GM23338 (cell line): Measurements from ENCODE around the gene ACTR1A.
A peak's percentile ranks its signal among the peaks of the same experiment; 100 is the strongest.

ENCODE experiments used
- CTCF ChIP-seq, 2 experiments: fragments of 200-600 bp in 1 of 2; sonication (generic) in 1 of 2; conservative IDR thresholded peaks; 2 replicates each; pipeline versions ENCODE4 v1.5.1 to v1.6.1; 2016 to 2017; ENCODE audit warnings: antibody characterized with exemption in 2 of 2, low read depth in 2 of 2, mild to moderate bottlenecking in 2 of 2, moderate library complexity in 1 of 2
- EZH2 ChIP-seq: fragments of 200-600 bp; sonication (generic); IDR thresholded peaks from one replicate; pipeline ENCODE4 v1.8.0; 2017; ENCODE audit warnings: antibody characterized with exemption, mild to moderate bottlenecking, low read depth; ENCODE audit not compliant: unreplicated experiment
- EZH2phosphoT487 ChIP-seq: fragments of 200-600 bp; sonication (generic); IDR thresholded peaks from one replicate; pipeline ENCODE4 v1.8.1; 2018; ENCODE audit warnings: antibody characterized with exemption; ENCODE audit not compliant: unreplicated experiment
- JUNB ChIP-seq: IDR thresholded peaks from one replicate; pipeline ENCODE4 v1.6.1; 2016; ENCODE audit warnings: antibody characterized with exemption; ENCODE audit not compliant: unreplicated experiment
- POLR2AphosphoS5 ChIP-seq: IDR thresholded peaks from 2 replicates; pipeline ENCODE4 v1.6.1; 2016; ENCODE audit warnings: antibody characterized with exemption, low read depth

- TF ChIP-seq JUNB (no peak), CTCF (conservative IDR thresholded peaks at IDR 0.05; ENCODE audit: low read depth in 2 of 2) (no peak), EZH2phosphoT487 (no peak), POLR2AphosphoS5 (peak; percentile 87), EZH2 (no peak)
Observed at GRCh38 chr10:102461187-102462054, 41.1 kb downstream of the ACTR1A start.
